Fibroblast of lung (primary cell): ENCODE data around the gene FBLN2. TPM values are rescaled to one million over a fixed set of nuclear protein-coding genes. Genes with fewer than 3 reads are reported as not detected.

ENCODE experiments used
- DNase-seq, 2 donors: peaks; one replicate each; pipeline versions ENCODE4 v3.0.0 to v3.0.0-alpha.2; 2010; ENCODE audit warnings: low read depth in 2 of 2
- H2AFZ ChIP-seq: 2 replicates; pipeline ENCODE4 v1.5.1; 2012; ENCODE audit warnings: low read length, control low read depth, inconsistent platforms
- H3K27ac ChIP-seq: 2 replicates; pipeline ENCODE4 v1.5.1; 2011; ENCODE audit warnings: low read length, control low read depth; ENCODE audit not compliant: insufficient read depth
- H3K27me3 ChIP-seq: 2 replicates; pipeline ENCODE4 v1.5.1; 2011; ENCODE audit warnings: mild to moderate bottlenecking, low read length; ENCODE audit not compliant: control insufficient read depth, insufficient read depth
- H3K36me3 ChIP-seq: 2 replicates; pipeline ENCODE4 v1.5.1; 2011; ENCODE audit warnings: low read length; ENCODE audit not compliant: control insufficient read depth, insufficient read depth
- H3K4me1 ChIP-seq: 2 replicates; pipeline ENCODE4 v1.5.1; 2011; ENCODE audit warnings: low read length; ENCODE audit not compliant: control insufficient read depth, insufficient read depth; ENCODE audit errors: extremely low read depth
- H3K4me2 ChIP-seq: 2 replicates; pipeline ENCODE4 v1.5.1; 2011; ENCODE audit warnings: low read length, control low read depth; ENCODE audit not compliant: insufficient read depth; ENCODE audit errors: extremely low read depth
- H3K4me3 ChIP-seq, 4 experiments: fragments of 200-600 bp in 1 of 4; sonication (generic) in 1 of 4; replicated peaks in 1 of 4; 2 replicates each; pipeline ENCODE4 v1.5.1; 2011 to 2016; ENCODE audit warnings: low read length in 4 of 4, low read depth in 3 of 4, mild to moderate bottlenecking in 3 of 4, control low read depth in 2 of 4, inconsistent platforms in 1 of 4, mixed read lengths in 1 of 4; ENCODE audit not compliant: insufficient read depth in 1 of 4; ENCODE audit errors: control extremely low read depth in 1 of 4
- H3K79me2 ChIP-seq: 2 replicates; pipeline ENCODE4 v1.5.1; 2012; ENCODE audit warnings: mild to moderate bottlenecking, low read length, inconsistent platforms; ENCODE audit not compliant: control insufficient read depth, insufficient read depth
- H3K9ac ChIP-seq: 2 replicates; pipeline ENCODE4 v1.5.1; 2011; ENCODE audit warnings: mild to moderate bottlenecking, low read length, control low read depth; ENCODE audit not compliant: insufficient read depth
- H3K9me3 ChIP-seq: 2 replicates; pipeline ENCODE4 v1.5.1; 2012; ENCODE audit warnings: low read depth, low read length; ENCODE audit not compliant: control insufficient read depth, insufficient read depth
- H4K20me1 ChIP-seq: 2 replicates; pipeline ENCODE4 v1.5.1; 2011; ENCODE audit warnings: low read length; ENCODE audit not compliant: control insufficient read depth, insufficient read depth; ENCODE audit errors: extremely low read depth
- EZH2 ChIP-seq: IDR thresholded peaks from 2 replicates; pipeline ENCODE4 v1.5.1; 2012; ENCODE audit warnings: low read length, control low read depth, mild to moderate bottlenecking; ENCODE audit errors: missing control alignments
- polyA plus RNA-seq, 2 donors: library from polyadenylated mRNA; depleted of rRNA in 1 of 2; stranded (reverse) in 1 of 2; unstranded in 1 of 2; fragments of >200 nt; gene quantifications; 2 replicates each; pipeline ENCODE4 v1.2.1, GENCODE V29; 2011 to 2012; ENCODE audit warnings: missing spikeins in 1 of 2
- total RNA-seq: library from RNA; depleted of rRNA; stranded (reverse); fragments of >200 nt; gene quantifications from 2 replicates; pipeline ENCODE4 v1.2.1, GENCODE V29; 2014
- TF ChIP-seq, protein P1 (sequence below), 2 donors: IDR thresholded peaks in 1 of 2; conservative IDR thresholded peaks in 1 of 2; 1 replicate in 1 of 2; 2 replicates in 1 of 2; pipeline ENCODE4 v1.5.1; 2011 to 2012; ENCODE audit warnings: low read length in 2 of 2, control low read depth in 1 of 2, inconsistent platforms in 1 of 2, low read depth in 1 of 2, mild to moderate bottlenecking in 1 of 2

FBLN2 gene
- total and polyA plus RNA-seq, 2 donors (not counting 1 experiment from before 2014, with no cell fraction given), result 25.4 to 138 TPM

DNA sequence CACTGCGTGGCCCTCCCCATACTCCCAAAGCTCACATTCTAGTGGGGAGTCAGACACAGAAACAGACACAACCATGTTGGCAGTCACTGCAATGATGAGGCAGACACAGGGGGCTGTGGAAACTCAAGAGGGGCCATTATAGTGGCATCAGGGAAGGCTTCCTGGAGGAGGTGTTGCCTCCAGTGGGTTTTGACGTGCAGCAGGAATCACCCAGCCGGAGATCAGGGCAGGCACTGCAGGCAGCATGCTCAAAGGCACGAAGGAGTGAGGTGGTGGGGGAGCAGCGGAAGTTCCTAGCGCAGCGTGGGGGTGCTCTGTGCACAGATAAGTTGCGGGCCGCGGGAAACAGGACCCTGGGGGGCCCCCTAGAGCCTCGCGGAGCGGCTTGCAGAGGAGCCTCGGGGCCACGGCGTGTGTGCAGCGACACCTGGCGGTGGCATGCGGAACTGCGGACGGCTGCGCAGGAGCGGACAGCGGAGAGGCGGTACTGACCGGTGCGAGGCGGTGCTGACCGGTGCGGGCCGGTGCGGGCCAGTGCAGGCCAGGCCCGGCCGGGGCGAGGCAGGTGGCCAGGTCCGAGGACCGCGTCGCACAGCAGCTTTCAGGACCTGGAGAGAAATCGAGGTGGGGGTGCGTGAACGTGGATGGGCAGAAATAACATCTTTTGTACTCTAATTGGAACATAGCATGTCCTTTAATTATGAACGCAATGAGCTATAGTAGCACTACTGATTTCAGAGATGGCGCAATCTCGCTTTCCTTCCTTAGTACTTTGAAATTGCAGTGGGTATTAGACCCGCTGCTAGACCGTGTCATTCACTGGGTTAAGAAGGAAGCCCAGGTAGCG lies 101.5 kb downstream of the FBLN2 start:
- peak; percentile 52 to 60 for DNase-seq

DNA sequence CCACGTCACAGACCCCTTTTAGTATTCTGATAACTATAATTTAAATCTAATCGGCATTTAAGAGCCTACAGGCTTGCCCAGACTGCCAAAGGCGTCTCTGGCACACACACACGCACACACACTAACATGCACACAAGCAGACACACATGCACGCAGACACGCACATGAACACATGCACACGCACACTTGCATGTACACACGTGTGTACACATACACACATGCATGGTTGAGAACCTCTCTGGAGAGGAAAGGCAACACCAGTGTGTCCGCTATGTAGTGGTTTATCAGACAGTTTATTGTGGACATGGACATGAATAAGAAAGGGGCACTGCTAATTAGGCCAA lies 102.1 kb downstream of the FBLN2 start:
- Histone ChIP-seq H3K27ac (no peak overlapping the region), H3K79me2 (no peaks in the 10 kb centered on the region), H4K20me1 (no peaks in the 10 kb centered on the region), H3K9me3 (no peaks in the 10 kb centered on the region), H2AFZ (no peak overlapping the region), H3K4me2 (no peak overlapping the region), H3K4me3 (no peak overlapping the region), H3K36me3 (no peaks in the 10 kb centered on the region), H3K4me1 (no peaks in the 10 kb centered on the region), H3K9ac (no peak overlapping the region), H3K27me3 (no peaks in the 10 kb centered on the region)
- TF ChIP-seq, protein P1, sequence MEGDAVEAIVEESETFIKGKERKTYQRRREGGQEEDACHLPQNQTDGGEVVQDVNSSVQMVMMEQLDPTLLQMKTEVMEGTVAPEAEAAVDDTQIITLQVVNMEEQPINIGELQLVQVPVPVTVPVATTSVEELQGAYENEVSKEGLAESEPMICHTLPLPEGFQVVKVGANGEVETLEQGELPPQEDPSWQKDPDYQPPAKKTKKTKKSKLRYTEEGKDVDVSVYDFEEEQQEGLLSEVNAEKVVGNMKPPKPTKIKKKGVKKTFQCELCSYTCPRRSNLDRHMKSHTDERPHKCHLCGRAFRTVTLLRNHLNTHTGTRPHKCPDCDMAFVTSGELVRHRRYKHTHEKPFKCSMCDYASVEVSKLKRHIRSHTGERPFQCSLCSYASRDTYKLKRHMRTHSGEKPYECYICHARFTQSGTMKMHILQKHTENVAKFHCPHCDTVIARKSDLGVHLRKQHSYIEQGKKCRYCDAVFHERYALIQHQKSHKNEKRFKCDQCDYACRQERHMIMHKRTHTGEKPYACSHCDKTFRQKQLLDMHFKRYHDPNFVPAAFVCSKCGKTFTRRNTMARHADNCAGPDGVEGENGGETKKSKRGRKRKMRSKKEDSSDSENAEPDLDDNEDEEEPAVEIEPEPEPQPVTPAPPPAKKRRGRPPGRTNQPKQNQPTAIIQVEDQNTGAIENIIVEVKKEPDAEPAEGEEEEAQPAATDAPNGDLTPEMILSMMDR (conservative IDR thresholded peaks at IDR 0.05 in 1 of 2, IDR thresholded peaks at IDR 0.05 in 1 of 2; ENCODE audit: low read depth in 1 of 2, low read length in 2 of 2), result no peak
- TF ChIP-seq EZH2, result no peak
- no peak for DNase-seq

More for the DNA sequence above, 101.5 kb downstream of the FBLN2 start:
- Histone ChIP-seq H2AFZ (no peak overlapping the region), H3K4me3 (no peak overlapping the region), H3K4me1 (no peaks in the 10 kb centered on the region), H3K4me2 (peak overlapping the region; percentile 19), H3K9ac (no peak overlapping the region), H3K27me3 (no peaks in the 10 kb centered on the region), H3K36me3 (no peaks in the 10 kb centered on the region), H4K20me1 (no peaks in the 10 kb centered on the region), H3K27ac (no peak overlapping the region), H3K79me2 (no peaks in the 10 kb centered on the region), H3K9me3 (no peaks in the 10 kb centered on the region)
- TF ChIP-seq, protein P1 (conservative IDR thresholded peaks at IDR 0.05 in 1 of 2, IDR thresholded peaks at IDR 0.05 in 1 of 2; ENCODE audit: low read depth in 1 of 2, low read length in 2 of 2), result peak; percentile 92 to 95
- TF ChIP-seq EZH2, result no peak

DNA sequence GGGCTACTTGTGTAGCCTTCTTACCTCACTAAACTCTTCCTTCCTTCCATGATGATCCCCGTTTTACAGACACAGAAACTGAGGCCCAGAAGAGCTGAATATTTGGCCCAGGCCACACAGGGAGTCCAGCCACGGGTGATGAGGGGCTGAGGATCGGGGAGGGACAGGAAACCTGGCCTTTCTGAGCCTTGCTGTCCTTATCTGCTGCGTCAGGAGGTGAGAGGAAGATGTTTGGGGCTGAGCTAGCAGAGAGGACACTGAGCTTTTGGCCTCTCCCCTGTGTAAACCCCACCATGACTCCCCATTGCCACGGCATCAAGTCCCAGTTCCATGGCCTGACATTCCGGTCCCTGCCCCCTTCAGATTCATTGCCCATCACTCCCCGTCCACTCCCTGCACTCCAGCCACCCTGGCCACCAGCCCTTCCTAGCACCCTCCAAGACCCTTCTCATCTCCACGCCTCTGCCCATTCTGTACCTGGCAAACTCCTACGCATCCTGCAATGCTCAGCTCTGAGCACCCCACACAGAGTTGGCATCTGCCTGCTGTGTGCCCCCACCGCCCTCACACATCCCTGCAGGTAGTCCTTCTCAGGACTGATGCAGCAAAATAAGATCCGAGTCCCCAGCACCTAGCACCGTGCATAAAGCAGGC lies 103.0 kb downstream of the FBLN2 start:
- DNase-seq, result no peak
- no peak overlapping the region for H2AFZ ChIP-seq
- TF ChIP-seq, protein P1 (conservative IDR thresholded peaks at IDR 0.05 in 1 of 2, IDR thresholded peaks at IDR 0.05 in 1 of 2; ENCODE audit: low read depth in 1 of 2, low read length in 2 of 2), result no peak
- no peak for TF ChIP-seq EZH2

More for the DNA sequence above, 103.0 kb downstream of the FBLN2 start:
- no peaks in the 10 kb centered on the region for H3K36me3 ChIP-seq
- H3K27ac ChIP-seq, result no peak overlapping the region
- no peak overlapping the region for H3K4me3 ChIP-seq
- H3K9ac ChIP-seq, result no peak overlapping the region
- no peak overlapping the region for H3K4me2 ChIP-seq
- H3K4me1 ChIP-seq, result no peaks in the 10 kb centered on the region
- no peaks in the 10 kb centered on the region for H3K27me3 ChIP-seq
- no peaks in the 10 kb centered on the region for H4K20me1 ChIP-seq
- H3K79me2 ChIP-seq, result no peaks in the 10 kb centered on the region
- H3K9me3 ChIP-seq, result no peaks in the 10 kb centered on the region
